Myometrial cell (primary cell): ENCODE results near the gene ACOT12. TPM values are rescaled to one million over a fixed set of nuclear protein-coding genes. Genes with fewer than 3 reads are reported as not detected.

Source experiments
- total RNA-seq: library from RNA; depleted of rRNA; stranded (reverse); fragments of >200 nt; gene quantifications from 2 replicates; pipeline ENCODE4 v1.2.3, GENCODE V29; 2015

ACOT12 gene
- 0.18 TPM in 1 of 2 replicates, not detected in the other for total RNA-seq

GRCh38 chr5:81393783-81394718 lies at the start of gene ACOT12:
Gene ACOT12, minus strand, starts transcription at chr5:81394134. Its CDS starts 20 bp downstream, at chr5:81394114.

GRCh38 chr5:81301271-81302015 lies 92.5 kb downstream of the ACOT12 start, which contains the start of gene ZCCHC9:
Gene ZCCHC9, plus strand, starts transcription at chr5:81301587. Its CDS starts 3,171 bp downstream, at chr5:81304758.

Other genes starting within 250 kb of the ACOT12 start
- gene CKMT2, start 160.8 kb downstream of the ACOT12 start, total RNA-seq = 0.29 and 0.35 TPM in 2 replicates
- 25.4 and 27.6 TPM in 2 replicates for gene ZCCHC9, start 92.5 kb downstream of the ACOT12 start, total RNA-seq